Measurements from ENCODE around the gene GCSAM.
A peak's percentile ranks its signal among the peaks of the same experiment; 100 is the strongest.

GCSAM gene

GRCh38 chr3:112097378-112097777 is 35.7 kb downstream of the GCSAM start:
- no peak for DNase-seq

GRCh38 chr3:112096176-112096575 is 36.9 kb downstream of the GCSAM start:
- DNase-seq, result no peak

GRCh38 chr3:112095731-112096130 is 37.3 kb downstream of the GCSAM start:
- no peak for DNase-seq

- DNase-seq, result no peak
Observed at GRCh38 chr3:112093180-112093522, 39.9 kb downstream of the GCSAM start.

GRCh38 chr3:112092496-112093179 is 40.4 kb downstream of the GCSAM start:
- DNase-seq, result no peak

GRCh38 chr3:112090887-112091586 is 42.0 kb downstream of the GCSAM start:
- no peak for DNase-seq

- DNase-seq, result no peak
Observed at GRCh38 chr3:112089956-112090886, 42.8 kb downstream of the GCSAM start.

- DNase-seq, result no peak
Observed at GRCh38 chr3:112088944-112089343, 44.1 kb downstream of the GCSAM start.

GRCh38 chr3:112087746-112088145 is 45.3 kb downstream of the GCSAM start:
- DNase-seq, result no peak

- no peak for DNase-seq
Observed at GRCh38 chr3:112086875-112087524, 46.0 kb downstream of the GCSAM start.

- peak; percentile 10 to 44 (median 13) for DNase-seq
Observed at GRCh38 chr3:112086076-112086854, 46.8 kb downstream of the GCSAM start, which contains the start of gene C3orf52. C3orf52 (plus strand) TSS chr3:112086389; CDS start chr3:112086408, 19 bp downstream.

GRCh38 chr3:112085735-112086075 is 47.3 kb downstream of the GCSAM start:
- no peak for DNase-seq

- DNase-seq, result no peak
Observed at GRCh38 chr3:112084980-112085705, 47.9 kb downstream of the GCSAM start.

- DNase-seq, result no peak
Observed at GRCh38 chr3:112083239-112083638, 49.8 kb downstream of the GCSAM start.

- no peak for DNase-seq
Observed at GRCh38 chr3:112078125-112079083, 54.6 kb downstream of the GCSAM start.

GRCh38 chr3:112074616-112075497 is 58.2 kb downstream of the GCSAM start:
- DNase-seq, result peak in 1 of 4 experiments; percentile 1

- DNase-seq, result no peak
Observed at GRCh38 chr3:112074006-112074405, 59.0 kb downstream of the GCSAM start.

- DNase-seq, result peak; percentile 4 to 68 (median 32)
Observed at GRCh38 chr3:112072387-112073060, 60.5 kb downstream of the GCSAM start.
